Activated T-cell treated with anti-CD3 and anti-CD28 coated beads, Interleukin-2, amount 50 U/mL, for 1 hour (primary cell): ENCODE results near the gene MTF1.
"Not testable (repeated sequence)": the region's sequence is repeated elsewhere in the genome, so short reads cannot be mapped to it uniquely, and the experiment has no call there.

Experiments used
- DNase-seq: peaks from one replicate; pipeline ENCODE4 v3.0.0-alpha.2; 2020

MTF1 gene

DNA sequence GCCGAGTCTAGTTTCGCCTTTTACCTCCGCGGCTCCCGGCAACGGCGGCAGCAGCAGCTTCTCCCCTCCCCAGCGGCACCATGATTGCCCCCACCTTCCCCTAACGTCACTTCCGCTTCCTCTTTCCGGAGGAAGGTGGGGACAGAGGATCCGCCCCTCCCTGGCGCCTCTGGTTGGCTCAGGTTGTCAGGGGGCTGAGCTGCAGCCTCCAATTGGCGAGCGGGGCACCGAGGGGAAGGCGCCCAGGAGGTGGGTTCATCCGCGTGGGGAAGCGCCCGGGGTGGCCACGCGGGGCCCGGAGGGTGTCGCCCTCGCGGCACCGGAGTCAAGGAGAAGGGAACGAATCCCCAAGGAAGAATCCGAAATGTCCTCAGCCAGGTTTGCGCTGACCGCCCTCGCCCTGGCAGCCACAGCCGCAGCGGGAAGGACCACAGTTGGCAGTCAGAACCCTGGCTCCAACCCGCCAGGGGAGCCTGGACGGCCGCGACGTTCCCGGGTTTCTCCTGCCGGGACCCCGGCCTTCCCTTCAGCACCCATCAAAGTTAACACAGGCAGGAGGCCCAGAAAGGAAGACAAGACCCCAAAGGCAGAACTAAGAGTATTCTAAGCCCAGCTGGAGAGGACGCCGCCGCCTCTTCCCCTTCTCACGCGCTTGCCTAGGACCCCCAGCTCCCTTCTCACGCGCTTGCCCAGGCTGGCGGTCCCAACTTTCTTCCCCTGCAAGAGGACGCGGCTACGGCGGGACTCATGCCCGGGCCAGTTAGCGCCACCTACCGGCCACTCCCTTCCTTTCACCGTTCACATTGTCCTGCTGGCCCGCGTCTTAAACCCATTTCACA lies at the start of gene MTF1:
TSS of gene MTF1 (minus strand) at position 86 of the 839 bp plus-strand sequence. CDS start 1,934 bp downstream, outside the sequence.
- peak; percentile 93 for DNase-seq

DNA sequence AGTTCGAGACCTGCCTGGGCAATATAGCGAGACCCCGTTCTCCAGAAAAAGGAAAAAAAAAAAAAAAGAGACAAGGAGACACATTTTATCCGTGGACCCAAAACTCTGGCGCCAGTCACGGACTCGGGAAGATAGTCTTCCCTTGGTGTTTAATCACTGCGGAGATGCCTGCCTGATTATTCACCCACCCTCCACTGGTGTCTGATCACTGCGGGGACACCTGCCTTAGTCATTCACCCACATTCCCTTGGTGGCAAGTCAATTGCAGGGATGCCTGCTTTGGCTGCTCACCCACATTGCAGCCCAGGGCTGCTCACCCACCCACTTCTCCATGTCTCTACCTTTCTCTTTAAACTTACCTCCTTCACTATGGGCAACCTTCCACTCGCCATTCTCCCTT lies 49.1 kb upstream of the MTF1 start:
- DNase-seq: not testable (repeated sequence)

DNA sequence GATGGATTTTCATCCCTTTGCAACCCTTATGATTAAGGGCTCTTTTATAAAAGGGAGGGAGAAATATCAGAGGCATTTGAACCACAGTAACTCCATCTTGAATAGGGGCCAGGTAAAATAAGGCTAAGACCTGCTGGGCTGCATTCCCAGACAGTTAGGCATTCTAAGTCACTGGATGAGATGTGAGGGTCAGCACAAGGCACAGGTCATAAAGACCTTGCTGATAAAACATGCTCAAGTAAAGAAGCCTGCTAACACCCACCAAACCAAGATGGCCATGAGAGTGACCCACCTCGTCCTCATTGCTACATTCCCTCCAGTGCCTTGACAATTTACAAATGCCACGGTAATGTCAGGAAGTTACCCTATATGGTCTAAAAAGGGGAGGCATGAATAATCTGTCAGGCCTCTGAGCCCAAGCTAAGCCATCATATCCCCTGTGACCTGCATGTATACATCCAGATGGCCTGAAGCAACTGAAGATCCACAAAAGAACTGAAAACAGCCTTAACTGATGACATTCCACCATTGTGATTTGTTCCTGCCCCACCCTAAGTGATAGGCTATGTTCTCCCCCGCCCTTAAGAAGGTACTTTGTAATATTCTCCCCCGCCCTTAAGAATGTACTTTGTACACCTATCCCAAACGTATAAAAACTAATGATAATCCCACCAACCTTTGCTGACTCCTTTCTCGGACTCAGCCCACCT lies 48.2 kb upstream of the MTF1 start:
- DNase-seq: not testable (repeated sequence)

DNA sequence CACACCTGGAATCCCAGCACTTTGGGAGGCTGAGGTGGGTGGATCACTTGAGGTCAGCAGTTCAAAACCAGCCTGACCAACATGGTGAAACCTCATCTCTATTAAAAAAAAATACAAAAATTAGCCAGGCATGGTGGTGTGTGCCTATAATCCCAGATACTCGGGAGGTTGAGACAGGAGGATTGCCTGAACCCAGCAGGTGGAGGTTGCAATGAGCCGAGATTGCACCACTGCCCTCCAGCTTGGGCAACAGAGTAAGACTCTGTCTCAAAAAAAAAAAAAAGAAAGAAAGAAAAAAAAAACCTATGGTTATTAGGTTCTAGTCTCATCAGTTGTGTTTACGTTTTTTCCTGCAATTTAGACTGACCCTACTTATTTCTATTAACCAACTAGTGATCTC lies 47.2 kb upstream of the MTF1 start:
- not testable (repeated sequence) for DNase-seq

DNA sequence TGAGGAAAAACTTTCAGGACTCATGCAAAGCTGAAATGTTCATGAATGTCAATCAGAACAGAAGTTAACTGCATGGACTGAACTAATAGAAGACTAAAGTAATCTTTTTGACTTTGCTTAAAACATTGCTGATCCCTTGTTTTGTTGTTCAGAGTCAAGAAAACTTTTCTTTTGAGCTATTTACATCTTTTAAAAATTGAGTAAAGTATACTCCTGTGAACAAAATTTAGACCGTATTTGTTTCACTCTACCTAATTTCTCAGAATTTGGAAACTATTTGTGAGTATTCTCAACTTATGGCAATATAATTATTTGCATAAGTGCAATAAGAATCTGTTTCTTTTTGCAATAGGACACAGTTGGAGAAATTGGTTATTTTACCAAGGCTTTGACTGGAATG lies 46.3 kb upstream of the MTF1 start:
- DNase-seq: no peak

DNA sequence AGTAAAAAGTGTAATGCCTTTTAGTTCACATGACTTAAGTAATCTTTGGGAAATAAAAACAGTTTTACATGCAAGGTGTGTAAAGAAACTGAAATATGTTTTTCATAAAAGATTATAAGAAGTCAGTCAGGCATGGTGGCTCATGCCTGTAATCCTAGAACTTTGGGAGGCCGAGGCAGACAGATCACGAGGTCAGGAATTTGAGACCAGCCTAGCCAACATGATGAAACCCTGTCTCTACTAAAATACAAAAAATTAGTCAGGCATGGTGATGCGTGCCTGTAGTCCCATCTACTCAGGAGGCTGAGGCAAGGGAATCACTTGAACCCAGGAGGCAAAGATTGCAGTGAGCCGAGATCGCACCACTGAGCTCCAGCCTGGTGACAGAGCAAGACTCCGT lies 44.5 kb upstream of the MTF1 start:
- not testable (repeated sequence) for DNase-seq

DNA sequence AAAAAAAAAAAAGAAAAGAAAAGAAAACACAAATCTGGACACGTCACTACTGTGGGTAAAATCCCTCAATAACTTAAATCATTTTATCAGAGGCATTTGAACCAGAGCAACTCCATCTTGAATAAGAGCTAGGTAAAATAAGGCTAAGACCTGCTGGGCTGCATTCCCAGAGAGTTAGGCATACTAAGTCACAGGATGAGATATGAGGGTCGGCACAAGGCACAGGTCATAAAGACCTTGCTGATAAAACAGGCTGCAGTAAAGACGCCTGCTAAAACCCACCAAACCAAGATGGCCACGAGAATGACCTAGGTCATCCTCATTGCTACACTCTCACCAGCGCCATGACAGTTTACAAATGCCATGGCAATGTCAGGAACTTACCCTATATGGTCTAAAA lies 43.6 kb upstream of the MTF1 start:
- DNase-seq: no peak

DNA sequence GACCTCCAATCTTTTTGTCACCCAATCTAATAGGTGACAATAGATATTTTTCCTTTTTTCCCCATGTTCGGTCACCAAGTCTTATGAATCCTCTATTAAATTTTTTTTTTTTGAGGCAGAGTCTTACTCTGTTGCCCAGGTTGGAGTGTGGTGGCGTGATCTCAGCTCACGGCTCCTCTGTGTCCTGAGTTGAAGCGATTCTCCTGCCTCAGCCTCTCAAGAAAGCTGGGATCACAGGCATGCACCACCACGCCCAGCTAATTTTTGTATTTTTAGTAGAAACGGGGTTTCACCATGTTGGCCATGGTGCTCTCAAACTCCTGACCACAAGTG lies 42.5 kb upstream of the MTF1 start:
- no peak for DNase-seq

DNA sequence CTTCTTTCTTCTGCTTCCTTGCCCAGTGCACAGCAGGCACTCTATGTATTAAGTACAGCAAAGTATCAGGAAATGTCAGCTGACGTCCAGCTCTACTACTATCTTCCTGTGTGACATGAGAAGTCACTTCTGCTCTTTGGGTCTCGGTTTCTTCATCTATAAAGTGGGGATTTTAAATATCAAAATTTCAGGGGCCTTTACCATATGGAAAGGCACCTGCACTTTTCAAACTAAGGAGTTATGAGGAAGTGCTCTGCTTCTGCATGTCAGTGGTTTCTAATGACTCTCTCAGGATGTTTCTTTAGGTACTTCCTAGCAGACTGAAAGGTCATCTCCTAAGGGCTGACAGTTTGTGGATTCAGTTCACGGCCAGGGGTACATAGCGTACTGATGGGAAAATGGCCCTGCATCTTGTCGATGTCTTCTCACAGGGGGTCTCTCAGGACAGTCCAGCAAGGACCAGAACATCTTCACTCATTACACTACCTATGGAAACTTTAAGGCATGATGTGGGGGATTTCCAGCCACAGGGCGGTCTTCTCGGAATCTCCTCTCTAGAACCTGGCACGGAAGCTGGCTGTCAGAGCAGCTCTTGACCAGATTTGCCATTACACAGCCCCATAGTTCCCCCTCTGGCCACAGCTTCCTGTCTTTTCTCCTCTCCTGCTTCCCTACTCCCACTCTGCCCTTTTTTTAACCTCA lies 42.0 kb upstream of the MTF1 start:
- DNase-seq: no peak

DNA sequence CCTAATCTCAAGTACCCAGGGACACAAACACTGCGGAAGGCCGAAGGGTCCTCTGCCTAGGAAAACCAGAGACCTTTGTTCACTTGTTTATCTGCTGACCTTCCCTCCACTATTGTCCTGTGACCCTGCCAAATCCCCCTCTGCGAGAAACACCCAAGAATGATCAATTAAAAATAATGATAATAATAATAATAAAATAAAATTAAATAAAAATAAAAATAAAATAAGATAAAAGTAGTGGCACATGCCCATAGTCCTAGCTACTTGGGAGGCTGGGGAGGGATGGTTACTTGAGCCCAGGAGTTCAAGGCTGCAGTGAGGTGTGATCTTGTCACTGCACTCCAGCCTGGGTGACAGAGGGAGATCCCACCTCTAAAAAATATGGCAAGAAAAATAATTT lies 38.2 kb upstream of the MTF1 start:
- DNase-seq: not testable (repeated sequence)

DNA sequence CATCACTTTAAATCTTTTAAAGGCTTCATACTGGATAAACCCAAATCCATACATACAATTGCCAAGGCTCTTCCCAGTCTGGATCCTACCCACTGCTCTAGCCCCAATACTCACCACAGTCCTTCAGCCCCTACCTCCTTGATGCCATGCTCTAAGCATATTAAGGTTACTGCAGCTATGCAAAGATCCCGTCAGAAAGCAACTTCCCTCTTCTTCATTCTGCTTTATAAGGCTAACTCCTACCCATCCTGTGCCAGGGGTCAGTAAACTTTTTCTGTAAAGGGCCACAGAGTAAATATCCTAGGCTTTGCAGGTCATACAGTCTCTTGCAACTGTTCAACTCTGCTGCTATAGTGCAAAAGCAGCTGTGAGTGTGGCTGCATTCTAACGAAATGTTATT lies 34.3 kb upstream of the MTF1 start:
- no peak for DNase-seq

DNA sequence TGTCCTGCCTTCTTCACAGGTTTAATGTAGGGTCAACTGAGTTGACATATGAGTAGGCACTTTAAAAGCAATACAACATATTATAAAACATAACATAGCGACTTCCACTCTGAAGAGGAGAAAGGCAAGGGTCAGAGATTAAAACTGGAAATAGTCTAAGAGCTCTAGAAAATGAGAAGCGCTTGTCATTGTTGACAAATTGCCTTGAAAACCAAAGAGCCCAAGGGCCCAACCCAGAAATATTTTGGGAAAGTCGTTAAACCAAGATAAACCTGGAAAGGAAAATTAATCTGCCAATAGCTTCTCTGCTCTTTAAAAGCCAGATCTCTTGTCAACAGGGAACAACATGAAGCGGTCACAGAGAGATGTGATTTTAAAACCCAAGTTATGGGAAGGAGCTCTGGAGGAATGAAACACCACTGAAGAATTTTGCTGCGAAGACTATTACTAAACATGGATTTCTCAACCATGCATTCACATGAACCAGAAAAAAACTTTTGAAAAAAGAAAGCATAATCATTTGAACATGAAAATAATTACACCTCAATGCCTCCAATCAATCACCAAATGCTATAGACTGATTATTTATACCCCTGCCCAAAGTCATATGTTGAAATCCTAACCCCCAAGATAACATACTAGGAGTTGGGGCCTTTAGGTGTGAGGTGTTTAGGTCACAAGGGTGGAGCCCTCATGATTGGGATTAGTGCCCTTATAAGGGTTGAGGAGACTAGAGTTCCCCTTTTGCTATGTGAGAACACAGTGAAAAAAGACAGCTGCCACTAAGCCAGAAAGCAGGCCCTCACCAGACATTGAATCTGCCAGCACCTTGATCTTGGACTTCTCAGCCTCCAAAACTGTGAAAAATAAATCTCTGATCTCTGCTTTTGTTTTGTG lies 33.0 kb upstream of the MTF1 start:
- no peak for DNase-seq

DNA sequence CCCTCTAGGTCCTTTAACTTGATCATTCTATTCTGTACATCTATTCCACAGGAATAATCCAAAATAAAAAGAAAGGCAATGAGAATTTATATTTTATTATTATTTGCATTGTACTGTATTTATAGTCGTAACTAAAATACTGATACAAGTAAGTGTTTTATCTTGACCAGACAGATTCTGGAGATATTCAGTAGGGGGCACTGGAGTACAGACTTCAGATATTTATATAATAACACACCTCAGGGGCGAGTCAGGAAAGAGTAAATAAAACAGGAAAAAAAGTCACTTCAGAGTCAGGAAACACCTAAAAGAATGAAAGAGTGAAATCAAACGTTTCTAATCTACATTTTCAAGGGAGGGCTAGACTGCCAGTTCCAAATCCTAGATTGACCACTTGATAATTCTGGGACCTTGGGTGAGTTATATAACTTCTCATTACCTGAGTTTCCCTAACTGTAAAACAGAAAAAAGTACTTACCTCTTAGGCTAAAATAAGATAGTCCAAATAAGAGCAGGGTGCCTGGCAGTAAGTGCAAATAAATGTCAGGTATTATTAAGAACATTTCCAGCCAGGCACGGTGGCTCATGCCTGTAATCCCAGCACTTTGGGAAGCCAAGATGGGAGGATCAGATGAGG lies 31.1 kb upstream of the MTF1 start:
- no peak for DNase-seq

DNA sequence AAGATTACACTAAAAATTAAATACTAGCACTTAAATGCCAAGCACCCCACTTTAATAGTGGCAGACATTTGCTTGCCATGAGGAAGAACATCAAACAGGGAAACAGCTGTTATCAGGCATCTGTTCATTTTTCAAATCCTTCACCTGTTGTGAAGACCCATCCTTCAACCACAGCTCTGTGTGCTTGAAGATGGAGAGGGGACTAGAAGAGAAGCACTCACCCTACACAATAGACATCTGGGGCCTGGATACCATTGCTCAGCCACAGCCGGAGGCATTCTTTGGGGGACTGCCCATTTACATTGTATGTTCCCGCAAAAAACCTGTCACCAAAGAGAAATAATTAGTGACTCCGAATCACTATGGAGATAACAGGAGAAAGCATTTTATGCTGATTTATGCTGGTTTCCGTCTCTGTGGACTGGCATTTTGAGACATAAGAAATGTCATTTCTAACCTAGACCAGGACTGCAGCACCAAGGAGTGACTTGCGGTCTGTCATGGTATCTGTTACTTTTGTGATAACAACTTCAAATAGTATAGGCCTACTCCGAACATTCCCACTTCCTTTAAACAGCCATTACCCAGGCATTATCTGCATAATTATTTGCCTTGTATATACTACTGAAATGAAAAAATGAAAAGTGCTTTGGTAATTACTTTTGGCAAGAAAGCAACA lies 28.8 kb upstream of the MTF1 start:
- DNase-seq: no peak

DNA sequence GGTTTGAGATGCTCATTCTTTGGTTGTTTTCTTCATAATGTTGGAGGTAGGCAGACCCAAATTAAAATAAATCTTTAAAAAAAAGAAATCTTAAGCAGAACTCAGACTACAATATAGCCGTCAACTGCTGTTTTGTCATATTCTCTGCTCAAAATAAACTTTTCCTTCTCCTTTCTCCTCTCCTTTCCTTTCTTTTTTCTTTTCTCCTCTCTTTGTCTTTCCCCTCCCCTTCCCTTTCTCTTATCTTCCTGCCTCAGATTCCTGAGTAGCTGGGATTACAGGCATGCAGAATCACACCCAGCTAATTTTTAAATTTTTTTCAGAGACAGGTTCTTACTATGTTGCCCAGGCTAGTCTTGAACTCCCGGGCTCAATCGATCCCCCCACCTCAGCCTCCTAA lies 24.8 kb upstream of the MTF1 start:
- DNase-seq: no peak

DNA sequence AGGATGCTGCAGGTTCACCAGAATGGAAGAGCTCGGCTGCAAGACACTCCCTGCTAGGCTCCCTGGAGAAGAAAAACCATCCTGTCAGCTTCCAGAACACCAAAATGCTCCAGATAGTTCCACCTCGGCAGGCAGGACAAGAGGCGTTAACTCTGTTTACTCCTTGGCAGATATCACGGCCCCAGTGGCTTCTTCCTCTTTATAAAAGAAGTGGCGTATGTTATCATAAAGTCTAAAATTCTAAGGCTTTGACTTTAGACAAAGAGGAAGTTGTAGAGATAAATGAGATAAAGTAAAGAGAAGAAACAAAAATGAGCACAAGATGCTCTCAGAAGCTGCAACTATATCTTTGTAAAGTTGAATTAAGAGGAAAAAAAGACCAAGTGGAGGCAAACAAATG lies 24.3 kb upstream of the MTF1 start:
- DNase-seq: no peak

DNA sequence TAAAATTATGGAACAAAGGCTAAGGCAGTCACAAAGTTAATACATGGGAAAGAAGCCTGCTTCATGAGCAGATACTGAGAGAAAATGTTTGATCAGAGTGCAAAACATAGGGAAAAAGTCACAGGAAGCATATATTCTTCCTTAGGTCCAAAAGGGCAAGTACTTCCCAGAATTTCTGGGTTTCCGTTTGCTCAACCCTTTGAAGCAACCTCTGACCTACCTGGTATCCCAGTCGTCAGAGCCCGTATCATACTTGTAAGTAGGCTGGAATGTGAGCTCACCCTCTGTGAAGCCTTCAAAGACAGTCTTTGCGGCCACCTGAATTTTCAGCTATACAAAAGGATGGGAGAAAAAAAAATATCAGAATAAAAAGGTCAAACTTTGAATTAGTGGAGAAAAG lies 20.5 kb upstream of the MTF1 start:
- no peak for DNase-seq

DNA sequence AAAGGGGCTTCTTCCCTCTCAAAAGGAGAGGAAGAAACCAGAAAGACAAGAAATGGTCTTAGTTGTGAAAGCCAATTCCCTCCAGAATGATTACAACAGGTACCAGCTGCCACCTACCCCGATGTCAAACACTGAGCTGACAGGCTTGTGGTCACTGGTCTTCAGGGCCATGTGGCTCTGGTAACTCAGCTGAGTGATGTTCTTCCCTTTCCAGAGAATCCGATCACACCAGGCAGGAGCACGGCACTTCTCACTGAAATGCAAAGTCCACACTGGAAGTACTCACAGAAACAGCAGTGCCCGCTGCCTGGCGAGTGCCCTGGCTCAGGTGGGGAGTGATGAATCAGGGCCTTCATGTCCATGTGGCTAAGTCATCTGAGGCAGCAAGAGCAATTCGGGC lies 18.7 kb upstream of the MTF1 start:
- no peak for DNase-seq

DNA sequence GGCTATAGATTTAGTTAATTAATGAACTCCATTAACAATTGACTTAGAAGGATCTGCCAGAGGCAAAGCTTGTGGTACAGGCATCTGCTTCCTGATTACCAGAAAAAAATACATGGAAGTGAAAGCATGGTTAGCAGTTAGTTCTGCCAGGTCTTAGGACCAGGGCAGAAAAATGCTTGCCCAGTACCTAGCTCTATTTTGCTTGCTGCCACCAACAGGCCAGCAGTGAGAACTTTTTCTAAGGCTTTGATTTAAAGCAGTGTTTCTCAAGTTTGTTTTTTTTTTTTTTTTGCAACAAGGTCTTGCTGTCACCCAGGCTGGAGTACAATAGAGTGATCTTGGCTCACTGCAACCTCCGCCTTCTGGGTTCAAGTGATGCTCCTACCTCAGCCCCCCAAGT lies 16.4 kb upstream of the MTF1 start:
- DNase-seq: no peak

DNA sequence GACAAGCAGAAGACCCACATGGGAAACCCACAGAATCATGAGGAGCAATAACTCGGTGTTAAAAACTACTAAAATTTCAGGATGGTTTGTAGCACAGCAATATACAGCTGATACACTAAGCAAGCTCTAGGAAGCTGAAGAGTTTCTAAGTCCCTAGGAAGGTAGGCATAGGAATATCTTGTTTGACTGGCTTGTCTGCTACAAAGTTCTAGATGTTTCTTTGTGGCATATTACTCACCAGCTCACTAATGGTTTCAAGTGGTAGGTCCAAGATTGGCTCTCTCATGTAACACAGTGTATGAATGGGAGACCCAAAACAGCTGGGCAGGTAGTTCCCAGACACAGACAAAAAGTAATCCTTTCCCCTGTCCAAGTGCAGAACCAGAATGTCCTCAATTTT lies 13.3 kb upstream of the MTF1 start:
- DNase-seq: no peak

DNA sequence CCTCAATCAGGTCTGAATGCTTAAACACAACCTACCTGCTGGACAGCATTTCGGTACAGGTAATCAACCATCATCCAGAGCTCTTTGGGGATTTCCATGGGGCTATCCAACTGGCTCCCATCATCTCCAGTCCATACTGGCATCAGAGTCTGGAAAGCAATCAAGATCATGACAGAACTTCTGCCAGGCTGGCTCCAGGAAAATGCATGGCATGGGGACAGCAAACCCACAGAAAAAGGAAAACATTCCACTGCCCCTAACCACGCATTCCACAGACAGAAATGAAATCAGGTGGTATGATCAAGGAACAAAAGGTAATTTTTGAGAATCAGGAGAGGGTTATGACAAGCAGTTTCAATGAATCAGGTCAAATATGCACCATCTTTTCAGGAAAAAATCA lies 9.1 kb upstream of the MTF1 start:
- DNase-seq: no peak

DNA sequence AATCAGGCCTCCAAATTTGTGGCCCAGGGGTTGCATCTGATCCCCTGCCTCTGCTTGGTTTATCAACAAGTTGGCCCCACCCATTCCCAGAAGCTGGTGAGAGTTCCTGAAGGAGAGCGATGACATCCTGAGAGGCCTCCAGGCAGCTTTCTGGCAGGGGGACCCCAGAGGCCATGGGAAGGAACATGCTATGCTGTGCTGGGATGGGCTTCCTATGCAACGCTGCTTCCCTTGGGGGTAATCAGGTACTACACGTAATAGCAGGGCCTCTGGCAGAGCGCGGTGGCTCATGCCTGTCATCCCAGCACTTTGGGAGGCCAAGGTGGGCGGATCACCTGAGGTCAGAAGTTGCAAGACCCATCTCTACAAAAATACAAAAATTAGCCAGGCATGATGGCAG lies 8.4 kb upstream of the MTF1 start:
- no peak for DNase-seq
